GM18526 (cell line): ENCODE measurements around the gene MFN2.

Experiments used
- POLR2A ChIP-seq: IDR thresholded peaks from 3 replicates; pipeline ENCODE4 v1.6.1; 2011; ENCODE audit not compliant: insufficient read length; ENCODE audit errors: extremely low read depth

MFN2 gene

GRCh38 chr1:11952455-11953109, 27.7 kb upstream of the MFN2 start:
- TF ChIP-seq POLR2A = no peak

GRCh38 chr1:11955221-11955620, 25.0 kb upstream of the MFN2 start:
- no peak for TF ChIP-seq POLR2A

GRCh38 chr1:11957398-11957797, 22.8 kb upstream of the MFN2 start:
- TF ChIP-seq POLR2A = no peak

GRCh38 chr1:11957897-11958296, 22.3 kb upstream of the MFN2 start:
- TF ChIP-seq POLR2A = no peak

GRCh38 chr1:11960276-11960675, 20.0 kb upstream of the MFN2 start:
- TF ChIP-seq POLR2A = no peak

- no peak for TF ChIP-seq POLR2A
These were observed 19.5 kb upstream of the MFN2 start for GRCh38 chr1:11960715-11961114.

- no peak for TF ChIP-seq POLR2A
These were observed 19.0 kb upstream of the MFN2 start for GRCh38 chr1:11961230-11961629.

GRCh38 chr1:11963622-11964021, 16.6 kb upstream of the MFN2 start:
- no peak for TF ChIP-seq POLR2A

- no peak for TF ChIP-seq POLR2A
These were observed 15.6 kb upstream of the MFN2 start for GRCh38 chr1:11964656-11965055.

GRCh38 chr1:11967028-11967547, 13.2 kb upstream of the MFN2 start:
- TF ChIP-seq POLR2A = no peak

GRCh38 chr1:11970441-11971185, 9.6 kb upstream of the MFN2 start:
- no peak for TF ChIP-seq POLR2A

GRCh38 chr1:11977625-11978024, 2.6 kb upstream of the MFN2 start:
- TF ChIP-seq POLR2A = no peak

GRCh38 chr1:11978301-11978700, 1.9 kb upstream of the MFN2 start:
- no peak for TF ChIP-seq POLR2A

- no peak for TF ChIP-seq POLR2A
These were observed 1.0 kb upstream of the MFN2 start for GRCh38 chr1:11979028-11979850.

GRCh38 chr1:11980676-11980972, 380 bp downstream of the MFN2 start:
- no peak for TF ChIP-seq POLR2A
